Measurements from ENCODE around the gene SETMAR.
A peak's percentile ranks its signal among the peaks of the same experiment; 100 is the strongest.
"Not testable (repeated sequence)": the region's sequence is repeated elsewhere in the genome, so short reads cannot be mapped to it uniquely, and the experiment has no call there.

The SETMAR gene

DNA sequence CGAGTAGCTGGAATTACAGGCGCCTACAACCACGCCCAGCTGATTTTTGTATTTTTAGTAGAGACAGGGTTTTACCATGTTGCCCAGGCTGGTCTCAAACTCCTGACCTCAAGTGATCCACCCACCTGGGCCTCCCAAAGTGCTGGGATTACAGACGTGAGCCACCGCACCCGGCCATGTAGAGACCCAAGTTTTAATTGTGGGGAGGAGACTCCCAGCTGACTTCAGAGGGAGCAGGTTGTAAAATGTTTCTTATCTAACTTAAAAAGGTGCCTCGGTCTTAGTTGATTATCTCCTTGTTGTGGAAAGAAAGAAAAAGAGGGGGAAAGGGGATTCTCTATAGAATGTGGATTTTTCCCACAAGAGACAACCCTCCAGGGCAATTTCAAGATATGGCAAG is 2.0 kb downstream of the SETMAR start:
- Mint-ChIP-seq H3K4me1 (peaks cover 34% of the 10 kb centered on the region), H3K4me3 (peak overlapping the region in 1 of 2 donors; percentile 33)
- not testable (repeated sequence) for H3K9me3 Mint-ChIP-seq, DNase-seq, ATAC-seq, H3K27ac Mint-ChIP-seq, H3K27me3 Mint-ChIP-seq

DNA sequence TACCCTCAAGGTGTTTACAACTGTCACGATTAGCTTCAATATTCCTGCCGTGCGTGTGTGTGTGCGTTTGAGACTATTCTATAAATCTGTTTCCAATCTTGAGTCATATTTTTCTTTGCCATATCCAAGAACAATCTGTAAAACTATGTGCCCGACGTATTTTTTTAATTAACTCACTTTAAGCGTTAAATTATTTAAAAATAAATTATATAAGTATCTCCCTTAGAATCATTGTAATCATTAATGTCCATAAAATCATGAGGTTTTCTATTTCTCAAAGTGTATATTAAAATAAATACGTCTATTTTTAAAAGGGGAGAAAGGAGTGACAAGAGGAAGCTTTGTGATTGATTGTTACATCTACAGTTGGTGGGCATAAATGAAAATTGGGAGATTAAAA is 2.9 kb downstream of the SETMAR start:
- H3K9me3 Mint-ChIP-seq, result no peaks in the 10 kb centered on the region
- peaks cover 35% of the 10 kb centered on the region for H3K4me1 Mint-ChIP-seq
- H3K27ac Mint-ChIP-seq, result no peak overlapping the region
- H3K27me3 Mint-ChIP-seq, result no peaks in the 10 kb centered on the region
- H3K4me3 Mint-ChIP-seq, result no peak overlapping the region
- ATAC-seq (no peak), DNase-seq (no peak)

DNA sequence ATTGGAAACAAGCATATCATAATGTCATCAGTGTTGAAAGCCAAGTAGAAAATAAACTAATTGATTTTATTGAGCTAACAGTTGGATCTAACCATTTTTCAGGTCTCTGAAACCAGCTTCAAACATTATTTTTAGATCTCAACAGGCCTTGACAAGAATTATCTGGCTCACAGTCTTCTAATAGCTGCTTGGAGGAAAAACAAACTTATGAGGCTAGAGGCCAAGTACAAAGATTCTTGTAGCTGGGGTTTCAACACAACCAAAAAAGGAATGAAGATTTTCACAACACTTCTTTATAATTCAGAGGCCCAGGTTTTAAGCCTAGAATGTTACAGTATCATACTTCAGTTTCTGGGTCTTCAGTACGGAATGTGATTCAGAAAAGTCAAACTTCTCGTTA is 3.7 kb downstream of the SETMAR start:
- Mint-ChIP-seq H3K27me3 (no peaks in the 10 kb centered on the region), H3K4me3 (no peak overlapping the region), H3K4me1 (peaks cover 41% of the 10 kb centered on the region), H3K9me3 (no peaks in the 10 kb centered on the region), H3K27ac (no peak overlapping the region)
- ATAC-seq, result no peak
- no peak for DNase-seq

DNA sequence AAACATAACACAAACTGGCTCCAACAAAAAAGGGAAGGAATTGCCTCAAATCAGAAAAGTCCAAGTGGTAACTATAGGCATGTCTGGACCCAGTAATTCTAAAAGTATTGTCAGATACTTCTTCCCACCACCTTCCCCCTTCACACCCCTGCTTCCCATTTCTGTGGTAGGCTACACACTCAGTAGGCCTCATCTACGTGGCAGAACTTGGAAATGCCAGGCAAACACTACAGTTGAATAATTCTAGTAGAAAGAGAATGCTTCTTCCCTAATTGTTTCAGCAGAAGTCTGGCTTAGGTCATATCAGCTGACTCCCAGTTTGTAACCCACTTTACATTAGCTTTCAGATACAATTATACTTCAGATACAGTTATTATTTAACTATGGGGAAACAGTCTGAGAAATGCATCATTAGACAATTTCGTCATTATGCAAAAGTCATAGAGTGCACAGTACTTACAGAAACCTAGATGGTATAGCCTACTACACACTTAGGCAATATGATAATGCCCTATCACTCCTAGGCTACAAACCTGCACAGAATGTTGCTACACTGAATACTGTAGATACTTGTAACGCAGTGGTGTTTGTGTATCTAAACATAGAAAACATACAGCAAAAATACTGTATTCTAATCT is 6.4 kb downstream of the SETMAR start:
- Mint-ChIP-seq H3K27ac (no peak overlapping the region), H3K9me3 (no peaks in the 10 kb centered on the region), H3K4me1 (peaks cover 30% of the 10 kb centered on the region), H3K27me3 (no peaks in the 10 kb centered on the region), H3K4me3 (no peak overlapping the region)
- no peak for ATAC-seq
- DNase-seq, result no peak

DNA sequence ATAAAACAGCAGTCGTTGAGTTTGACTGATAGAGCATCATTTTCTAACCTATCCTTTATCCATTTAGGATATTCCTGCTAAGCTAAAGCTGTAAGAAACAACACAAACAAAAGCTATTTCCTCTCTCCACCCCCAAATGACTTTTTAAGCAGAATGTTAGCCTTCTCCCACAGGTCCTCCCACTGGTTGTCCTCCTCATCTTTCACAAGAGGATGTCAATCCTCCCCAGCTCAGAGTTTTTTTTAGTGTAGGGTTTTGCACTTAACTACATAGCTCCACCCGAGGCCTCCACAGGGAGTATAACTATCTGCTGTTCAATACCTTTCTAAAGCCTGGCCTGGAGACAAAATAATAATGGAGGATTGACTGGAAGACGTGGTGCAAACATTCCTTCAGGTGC is 7.8 kb downstream of the SETMAR start:
- Mint-ChIP-seq H3K4me1 (peaks cover 20% of the 10 kb centered on the region), H3K27ac (no peak overlapping the region), H3K27me3 (no peaks in the 10 kb centered on the region), H3K9me3 (peaks cover 0 to under 1% of the 10 kb centered on the region in 2 donors), H3K4me3 (no peak overlapping the region)
- ATAC-seq, result no peak
- no peak for DNase-seq

DNA sequence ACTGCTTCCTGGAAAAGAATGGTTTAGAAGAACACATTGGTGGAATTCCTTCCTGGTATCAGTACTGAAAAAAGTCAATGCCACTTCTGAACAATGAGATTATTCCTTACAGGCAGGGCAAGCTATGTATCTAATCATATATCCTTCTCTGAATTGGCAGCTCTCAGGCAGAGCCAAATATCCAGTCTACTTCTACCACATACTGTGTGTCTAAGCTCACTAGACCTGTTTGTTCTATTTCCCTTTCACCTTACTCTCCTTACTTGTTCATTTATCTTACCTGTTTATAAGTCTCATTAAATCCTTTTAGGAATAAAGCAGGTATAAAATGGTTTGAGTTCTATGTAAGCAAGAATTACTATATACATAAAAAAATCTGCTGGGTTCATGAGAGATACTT is 8.3 kb downstream of the SETMAR start:
- DNase-seq (no peak), ATAC-seq (no peak)
- no peak overlapping the region for H3K4me3 Mint-ChIP-seq
- H3K9me3 Mint-ChIP-seq, result peaks cover 4 to 6% of the 10 kb centered on the region in 2 donors
- H3K27ac Mint-ChIP-seq, result no peak overlapping the region
- no peaks in the 10 kb centered on the region for H3K27me3 Mint-ChIP-seq
- peaks cover 17% of the 10 kb centered on the region for H3K4me1 Mint-ChIP-seq

DNA sequence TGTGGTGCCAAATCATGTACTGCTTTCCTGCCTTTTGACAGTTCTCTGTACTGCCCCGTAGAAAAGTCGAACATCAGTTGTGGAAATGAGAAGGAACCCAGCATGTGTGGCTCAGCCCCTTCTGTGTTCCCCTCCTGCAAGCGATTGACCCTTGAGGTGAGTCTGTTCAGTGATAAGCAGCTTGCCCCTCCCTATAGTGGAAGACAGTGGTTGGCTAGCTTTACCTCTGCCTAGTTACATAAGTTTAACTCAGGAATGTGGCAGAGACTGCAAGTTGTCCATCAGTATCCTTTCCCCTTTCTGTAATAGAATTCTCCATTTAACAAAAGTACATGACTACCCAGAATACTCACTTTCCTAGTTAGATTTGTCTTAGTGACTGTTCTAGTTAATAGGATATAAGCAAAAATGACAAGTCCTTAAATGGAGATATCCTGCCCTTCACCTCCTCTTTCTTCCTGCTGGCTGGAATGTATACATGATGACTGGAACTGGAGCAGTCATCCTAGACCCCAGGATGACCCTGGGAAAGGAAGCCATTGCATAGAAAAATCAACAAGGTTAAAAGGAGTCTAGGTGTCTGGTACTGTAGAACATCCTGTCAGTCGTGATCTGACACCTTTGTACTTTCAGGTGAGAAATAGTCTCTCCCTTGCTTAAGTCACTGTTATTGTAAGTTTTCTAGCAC is 10.6 kb downstream of the SETMAR start:
- no peak for ATAC-seq

DNA sequence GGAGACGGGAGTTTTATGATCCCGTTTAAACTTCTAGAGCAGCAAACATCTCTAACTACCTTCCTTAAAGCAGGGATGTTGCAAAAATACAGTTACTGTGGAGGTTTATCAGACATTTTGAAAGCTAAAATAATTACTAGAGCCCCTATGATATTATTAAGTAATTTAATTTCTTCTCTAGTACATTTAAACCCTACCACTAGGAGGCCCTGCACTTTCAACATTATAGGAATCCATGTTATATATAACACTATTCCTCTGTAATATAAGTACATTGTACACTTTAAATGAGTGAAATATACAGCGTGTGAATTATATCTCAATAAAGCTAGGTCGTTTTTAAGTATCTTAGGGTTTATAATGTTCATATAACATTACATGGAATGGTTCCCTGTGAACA is 11.5 kb downstream of the SETMAR start:
- Mint-ChIP-seq H3K27me3 (no peaks in the 10 kb centered on the region), H3K4me3 (no peak overlapping the region), H3K9me3 (peaks cover 6 to 7% of the 10 kb centered on the region in 2 donors), H3K27ac (no peak overlapping the region), H3K4me1 (peaks cover 10% of the 10 kb centered on the region)
- no peak for ATAC-seq
- DNase-seq, result no peak

More for the DNA sequence above, 10.6 kb downstream of the SETMAR start:
- Mint-ChIP-seq H3K9me3 (peaks cover 4 to 6% of the 10 kb centered on the region in 2 donors), H3K27me3 (no peaks in the 10 kb centered on the region), H3K4me1 (peaks cover 10% of the 10 kb centered on the region), H3K27ac (no peak overlapping the region), H3K4me3 (no peak overlapping the region)
- DNase-seq, result no peak

DNA sequence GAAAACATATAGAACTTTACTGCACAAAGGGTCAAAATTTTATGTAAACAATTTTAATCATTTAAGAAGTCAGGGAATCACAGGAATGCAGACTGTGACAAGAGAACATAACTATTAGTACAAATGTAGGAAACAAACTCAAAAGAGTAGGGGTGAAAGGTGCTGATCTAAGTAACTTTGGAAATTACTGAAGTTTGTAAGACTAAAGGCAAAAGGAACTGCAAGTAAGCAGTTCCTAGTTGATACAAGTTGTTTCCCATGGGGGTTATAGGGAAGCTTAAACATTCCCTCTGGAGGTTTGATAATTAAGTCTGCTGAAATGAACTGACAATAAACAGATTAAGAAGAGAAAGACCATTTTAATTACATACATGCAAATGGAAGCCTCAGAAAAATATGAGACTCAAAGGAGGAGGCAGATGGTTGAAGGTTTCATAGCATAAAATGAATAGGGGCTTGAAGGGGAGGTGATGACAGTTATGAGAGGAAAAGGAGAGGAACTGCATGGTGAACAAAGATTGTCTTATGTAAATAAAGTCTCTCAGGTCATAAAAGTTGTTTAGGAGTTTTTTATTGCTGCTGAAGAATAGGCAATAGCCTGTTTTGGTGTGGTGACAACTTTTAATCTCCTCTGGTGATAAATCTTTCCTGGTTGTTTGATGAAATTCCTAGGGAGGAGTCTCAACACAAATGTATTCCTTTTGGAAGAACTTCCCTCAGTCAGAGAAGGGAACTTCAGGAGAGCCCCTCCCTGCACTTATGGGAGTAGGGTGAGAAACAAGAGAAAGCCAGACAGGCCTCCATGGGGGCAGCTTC is 17.1 kb downstream of the SETMAR start:
- Mint-ChIP-seq H3K4me3 (no peak overlapping the region), H3K9me3 (peaks cover 6 to 7% of the 10 kb centered on the region in 2 donors), H3K27ac (no peak overlapping the region), H3K4me1 (no peaks in the 10 kb centered on the region), H3K27me3 (no peaks in the 10 kb centered on the region)
- DNase-seq (no peak), ATAC-seq (no peak)

DNA sequence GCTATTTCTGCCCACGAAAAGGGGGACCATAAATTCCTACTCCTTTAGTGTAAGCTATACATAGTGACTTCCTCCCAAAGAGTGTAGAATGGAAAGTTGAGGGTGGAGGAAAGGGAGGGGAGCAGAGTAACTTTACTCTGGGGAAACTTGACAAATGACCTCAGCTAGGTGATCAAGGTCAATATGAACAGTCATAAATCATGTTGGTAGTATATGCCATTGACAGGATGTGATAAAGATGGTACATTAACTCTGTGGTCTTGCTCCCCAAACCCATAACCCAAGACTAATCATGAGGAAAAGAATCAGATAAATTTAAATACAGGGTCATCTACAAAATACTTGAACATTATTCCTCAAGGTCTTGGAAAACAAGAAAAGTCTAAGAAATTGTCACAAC is 18.6 kb downstream of the SETMAR start:
- Mint-ChIP-seq H3K27me3 (no peaks in the 10 kb centered on the region), H3K4me3 (no peak overlapping the region), H3K27ac (no peak overlapping the region), H3K9me3 (peaks cover 0 to 4% of the 10 kb centered on the region in 2 donors), H3K4me1 (no peaks in the 10 kb centered on the region)
- DNase-seq, result no peak
- no peak for ATAC-seq

DNA sequence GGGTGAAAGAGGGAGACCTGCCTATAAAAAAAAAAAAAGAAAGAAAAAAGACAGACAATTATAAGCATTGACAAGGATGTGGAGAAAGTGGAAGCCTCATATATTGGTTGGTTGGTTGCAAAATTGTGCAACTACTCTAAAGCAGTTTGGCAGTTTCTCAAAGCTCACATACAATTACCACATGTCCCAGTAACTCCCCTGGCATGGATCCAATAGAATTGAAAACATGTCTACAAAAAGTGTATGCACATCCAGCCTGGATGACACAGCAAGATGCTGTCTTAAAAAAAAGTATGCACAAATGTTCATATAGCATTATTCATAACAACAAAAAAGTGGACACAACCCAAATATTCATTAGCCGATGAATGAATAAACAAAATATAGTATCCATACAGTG is 19.5 kb downstream of the SETMAR start:
- no peaks in the 10 kb centered on the region for H3K27me3 Mint-ChIP-seq
- DNase-seq, result no peak
- ATAC-seq, result no peak
- no peaks in the 10 kb centered on the region for H3K4me1 Mint-ChIP-seq
- no peak overlapping the region for H3K4me3 Mint-ChIP-seq
- H3K9me3 Mint-ChIP-seq, result peaks cover 0 to 4% of the 10 kb centered on the region in 2 donors
- H3K27ac Mint-ChIP-seq, result no peak overlapping the region

DNA sequence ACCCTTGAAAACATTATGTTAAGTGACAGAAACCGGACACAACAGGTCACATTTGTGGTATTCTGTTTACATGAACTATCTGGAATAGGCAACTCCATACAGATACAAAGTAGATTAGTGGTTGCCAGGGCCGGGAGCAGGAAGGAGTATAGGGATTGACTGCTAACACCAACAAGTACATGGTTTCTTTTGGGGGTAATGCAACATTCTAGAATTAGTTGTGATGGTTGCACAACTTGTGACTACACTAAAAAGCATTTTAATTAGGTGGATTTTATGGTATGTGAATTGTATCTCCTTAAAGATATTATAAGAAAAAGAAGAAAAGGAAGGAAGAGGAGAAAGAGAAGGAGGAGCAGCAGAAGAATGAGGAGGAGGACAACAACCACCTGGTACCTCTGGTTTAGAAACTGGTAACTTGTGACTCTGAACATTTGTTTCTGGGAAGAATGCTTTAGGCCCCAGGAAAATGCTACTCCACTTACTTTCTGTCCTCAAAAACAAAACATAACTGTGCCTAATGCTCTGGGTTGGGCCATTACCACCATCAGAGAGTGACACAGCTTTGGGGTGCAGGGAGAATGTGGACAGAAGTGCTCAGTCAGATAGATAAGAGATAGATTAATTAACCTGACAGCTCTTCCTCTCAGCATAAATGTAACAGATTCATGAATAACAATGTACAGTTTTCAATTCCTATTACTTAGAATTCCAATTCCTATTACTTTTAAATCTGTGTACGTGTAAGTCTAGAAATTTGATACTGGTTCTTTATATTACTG is 20.3 kb downstream of the SETMAR start:
- no peak for ATAC-seq
- Mint-ChIP-seq H3K4me3 (no peak overlapping the region), H3K27ac (no peak overlapping the region), H3K9me3 (peaks cover 2 to 4% of the 10 kb centered on the region in 2 donors), H3K4me1 (no peaks in the 10 kb centered on the region), H3K27me3 (no peaks in the 10 kb centered on the region)
- DNase-seq, result no peak

DNA sequence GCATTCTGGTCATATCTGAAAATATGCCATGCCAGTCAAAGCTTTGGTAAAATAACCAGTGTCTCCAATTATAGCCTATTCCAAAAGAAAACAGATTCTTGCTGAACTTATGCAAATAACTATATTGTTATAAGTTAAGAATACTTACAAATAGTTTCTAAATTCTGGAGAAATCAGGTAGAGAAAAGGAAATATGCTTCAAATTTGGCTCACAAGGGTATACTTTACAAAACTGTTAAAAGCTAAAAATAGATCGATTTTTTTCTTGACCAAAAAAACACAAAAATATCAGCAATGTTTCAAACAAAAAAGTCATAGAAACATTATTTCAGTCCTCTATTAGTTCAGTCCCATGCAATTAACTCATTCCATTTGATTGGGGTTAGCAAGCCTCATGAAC is 23.7 kb downstream of the SETMAR start:
- H3K4me1 Mint-ChIP-seq, result no peaks in the 10 kb centered on the region
- no peak for ATAC-seq
- peaks cover 15 to 23% of the 10 kb centered on the region in 2 donors for H3K9me3 Mint-ChIP-seq
- DNase-seq, result no peak
- no peak overlapping the region for H3K27ac Mint-ChIP-seq
- H3K27me3 Mint-ChIP-seq, result no peaks in the 10 kb centered on the region
- H3K4me3 Mint-ChIP-seq, result no peak overlapping the region

DNA sequence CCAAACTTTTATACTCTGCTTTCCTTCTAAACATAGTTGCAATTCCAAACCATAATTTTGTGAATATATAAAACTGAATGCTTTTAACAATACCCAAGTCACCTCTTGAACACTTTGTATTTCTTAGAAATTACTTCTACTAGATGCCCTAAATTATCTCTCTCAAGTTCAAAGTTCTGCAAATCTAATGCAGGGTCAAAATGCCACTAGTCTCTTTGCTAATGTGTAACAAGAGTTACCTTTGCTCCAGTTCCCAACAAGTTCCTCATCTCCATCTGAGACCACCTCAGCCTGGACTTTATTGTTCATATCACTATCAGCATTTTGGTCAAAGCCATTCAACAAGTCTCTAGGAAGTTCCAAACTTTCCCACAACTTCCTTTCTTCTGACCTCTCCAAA is 26.6 kb downstream of the SETMAR start:
- H3K4me1 Mint-ChIP-seq, ATAC-seq, H3K27me3 Mint-ChIP-seq, H3K4me3 Mint-ChIP-seq, DNase-seq, H3K27ac Mint-ChIP-seq: not testable (repeated sequence)
- peaks cover 15 to 23% of the 10 kb centered on the region in 2 donors for H3K9me3 Mint-ChIP-seq

DNA sequence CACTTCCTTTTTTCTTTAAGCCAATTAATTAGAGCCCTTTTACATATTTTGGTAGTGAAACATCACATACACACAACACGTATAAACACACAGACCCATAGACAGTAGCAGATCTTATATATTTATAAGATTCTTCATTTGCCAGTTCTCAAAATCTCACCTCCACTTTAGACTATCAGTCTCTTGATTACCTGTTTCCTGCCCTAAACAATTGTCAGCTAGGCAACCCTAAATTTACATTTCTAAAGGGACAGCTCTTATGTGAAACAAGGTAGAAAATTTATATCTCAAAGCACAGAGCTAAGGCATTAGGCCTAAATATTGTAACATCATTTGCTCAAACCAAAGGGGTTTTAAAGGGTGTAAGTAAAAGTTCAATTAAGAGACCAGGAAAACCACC is 28.9 kb downstream of the SETMAR start:
- DNase-seq (no peak), ATAC-seq (no peak)
- no peaks in the 10 kb centered on the region for H3K27me3 Mint-ChIP-seq
- no peaks in the 10 kb centered on the region for H3K4me1 Mint-ChIP-seq
- peaks cover 15 to 23% of the 10 kb centered on the region in 2 donors for H3K9me3 Mint-ChIP-seq
- no peak overlapping the region for H3K27ac Mint-ChIP-seq
- no peak overlapping the region for H3K4me3 Mint-ChIP-seq
